ENCODE results near the gene SLC16A13. TPM values are rescaled to one million over a fixed set of nuclear protein-coding genes. Genes with fewer than 3 reads are reported as not detected.
A peak's percentile ranks its signal among the peaks of the same experiment; 100 is the strongest.

The SLC16A13 gene
- total RNA-seq, 4 donors from 2014 or later, result 1.2 to 6.7 (median 4.1) TPM

DNA sequence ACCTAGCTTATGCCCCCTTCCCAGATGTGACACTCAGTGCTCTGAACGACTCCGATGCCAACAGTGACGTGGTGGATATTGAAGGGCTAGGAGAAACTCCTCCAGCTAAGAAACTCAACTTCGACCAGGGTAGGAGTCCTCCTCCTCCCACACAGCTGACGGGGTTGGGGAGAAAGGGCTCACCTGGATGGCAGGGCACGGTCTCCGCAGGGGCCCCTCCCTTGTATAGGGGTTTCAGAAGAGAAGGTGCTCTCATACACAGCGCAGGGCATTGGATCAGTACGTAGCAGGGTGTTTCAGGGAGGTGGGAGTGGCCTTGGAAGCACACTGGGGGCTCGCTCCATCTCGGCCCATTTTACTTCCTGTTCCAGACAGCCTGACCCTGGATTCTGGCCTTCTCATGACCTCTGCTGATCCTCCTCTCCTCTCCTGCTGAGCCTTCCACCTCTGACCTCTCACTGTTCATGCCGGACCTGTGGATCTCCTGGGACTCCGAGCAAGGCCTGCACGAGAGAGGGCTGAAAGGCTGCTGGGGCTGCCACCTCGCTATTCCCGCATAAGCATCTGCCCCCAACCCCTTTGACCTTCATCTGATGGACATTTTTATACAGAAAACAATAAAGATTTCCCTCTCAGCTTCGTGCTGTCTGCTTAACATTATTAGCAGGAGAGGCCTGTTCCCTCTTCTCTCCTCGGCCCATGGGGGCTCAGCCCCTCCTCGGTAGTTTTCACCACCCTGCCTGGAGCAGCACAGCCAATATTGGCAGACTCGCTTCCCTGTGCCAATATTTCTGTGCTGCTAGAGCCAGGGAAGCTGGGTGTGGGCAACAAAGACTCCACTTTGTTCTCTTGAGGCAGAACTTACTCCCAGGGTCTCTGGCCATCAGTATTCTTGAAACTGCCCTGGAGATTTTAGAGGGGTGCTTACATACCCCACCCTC is 18.7 kb upstream of the SLC16A13 start:
- H3K4me1 ChIP-seq, result peaks cover 25 to 57% of the 10 kb centered on the region in 2 donors
- H3K4me3 ChIP-seq (replicated peaks in 1 of 3), result no peak overlapping the region
- DNase-seq, result no peak
- H3K36me3 ChIP-seq, result no peaks in the 10 kb centered on the region
- 86 to 91% methylated on average over 19 to 20 of the region's 20 CpGs for WGBS, 2 donors
- intact Hi-C loops (cut with DNase I), result no loop called here
- H3K27ac ChIP-seq, result peak overlapping the region in 2 of 3 donors; percentile 85 to 98
- H3K27me3 ChIP-seq, result no peaks in the 10 kb centered on the region
- H3K9me3 ChIP-seq, result no peaks in the 10 kb centered on the region
- no peak for TF ChIP-seq POLR2A (IDR thresholded peaks at IDR 0.05)
- TF ChIP-seq, protein P1, sequence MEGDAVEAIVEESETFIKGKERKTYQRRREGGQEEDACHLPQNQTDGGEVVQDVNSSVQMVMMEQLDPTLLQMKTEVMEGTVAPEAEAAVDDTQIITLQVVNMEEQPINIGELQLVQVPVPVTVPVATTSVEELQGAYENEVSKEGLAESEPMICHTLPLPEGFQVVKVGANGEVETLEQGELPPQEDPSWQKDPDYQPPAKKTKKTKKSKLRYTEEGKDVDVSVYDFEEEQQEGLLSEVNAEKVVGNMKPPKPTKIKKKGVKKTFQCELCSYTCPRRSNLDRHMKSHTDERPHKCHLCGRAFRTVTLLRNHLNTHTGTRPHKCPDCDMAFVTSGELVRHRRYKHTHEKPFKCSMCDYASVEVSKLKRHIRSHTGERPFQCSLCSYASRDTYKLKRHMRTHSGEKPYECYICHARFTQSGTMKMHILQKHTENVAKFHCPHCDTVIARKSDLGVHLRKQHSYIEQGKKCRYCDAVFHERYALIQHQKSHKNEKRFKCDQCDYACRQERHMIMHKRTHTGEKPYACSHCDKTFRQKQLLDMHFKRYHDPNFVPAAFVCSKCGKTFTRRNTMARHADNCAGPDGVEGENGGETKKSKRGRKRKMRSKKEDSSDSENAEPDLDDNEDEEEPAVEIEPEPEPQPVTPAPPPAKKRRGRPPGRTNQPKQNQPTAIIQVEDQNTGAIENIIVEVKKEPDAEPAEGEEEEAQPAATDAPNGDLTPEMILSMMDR (IDR thresholded peaks at IDR 0.05), result no peak

DNA sequence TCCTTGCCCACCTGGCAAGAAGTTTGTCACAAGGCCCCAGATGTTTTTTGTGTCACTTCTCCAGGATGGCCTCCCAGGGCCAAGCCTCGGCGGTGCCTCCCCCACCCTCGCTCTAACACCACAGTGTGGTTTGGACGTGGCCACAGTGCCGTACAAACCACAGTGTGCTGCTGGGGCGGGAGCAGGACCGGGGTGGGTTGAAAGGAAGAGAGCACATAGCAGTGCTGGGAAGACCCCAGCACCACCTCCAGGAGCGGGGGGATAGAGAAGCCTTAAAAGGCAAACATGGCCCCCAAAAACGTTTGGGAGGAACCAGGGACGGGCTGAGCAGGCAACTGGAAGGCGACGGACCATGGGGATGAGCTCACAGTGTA is 18.0 kb upstream of the SLC16A13 start:
- 70 to 73% methylated on average over 12 of the region's 12 CpGs for WGBS, 2 donors

DNA sequence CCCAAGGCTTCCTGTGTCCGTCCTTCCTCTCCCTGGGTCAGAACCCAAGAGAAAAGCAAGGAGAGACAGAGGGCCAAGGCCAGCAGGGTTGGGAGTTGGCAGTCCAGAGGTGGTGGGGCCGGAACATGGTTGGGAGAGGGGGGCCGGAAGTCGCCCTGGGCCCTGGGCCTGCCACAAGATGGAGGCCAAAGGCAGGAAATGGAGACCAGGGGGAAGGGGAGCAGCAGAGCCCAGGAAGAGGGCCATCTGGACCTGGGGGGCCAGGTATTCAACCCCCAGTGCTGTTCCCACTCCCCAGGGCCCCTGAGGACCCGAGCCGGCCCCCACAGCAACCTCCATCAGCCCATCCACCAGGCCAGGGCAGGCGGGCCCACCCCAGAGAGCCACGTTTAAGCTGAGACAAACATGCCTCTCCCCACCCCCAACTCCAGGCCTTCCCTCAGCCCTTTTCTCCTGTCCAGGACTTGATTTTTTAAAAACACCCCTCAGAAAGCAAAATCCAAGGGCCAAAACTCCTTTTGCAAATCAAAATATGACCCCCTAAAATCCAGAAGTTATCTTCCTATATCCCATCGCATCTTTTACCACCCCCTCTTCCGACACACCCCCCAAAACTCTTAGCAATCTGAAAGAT is 17.4 kb upstream of the SLC16A13 start:
- H3K4me3 ChIP-seq (replicated peaks in 1 of 3), result peak overlapping the region in 1 of 3 donors; percentile 46
- no peak for DNase-seq
- peaks cover 25 to 67% of the 10 kb centered on the region in 2 donors for H3K4me1 ChIP-seq
- 74 to 81% methylated on average over 10 of the region's 10 CpGs for WGBS, 2 donors
- no peaks in the 10 kb centered on the region for H3K9me3 ChIP-seq
- TF ChIP-seq, protein P1 (IDR thresholded peaks at IDR 0.05), result no peak
- no peak for TF ChIP-seq POLR2A (IDR thresholded peaks at IDR 0.05)
- intact Hi-C loops (cut with DNase I), result no loop called here
- no peaks in the 10 kb centered on the region for H3K27me3 ChIP-seq
- H3K27ac ChIP-seq, result peak overlapping the region; percentile 68 to 85 (median 84)
- no peaks in the 10 kb centered on the region for H3K36me3 ChIP-seq

More for the DNA sequence above, 18.0 kb upstream of the SLC16A13 start:
- intact Hi-C loops (cut with DNase I), result no loop called here
- H3K27me3 ChIP-seq, result no peaks in the 10 kb centered on the region
- no peak overlapping the region for H3K4me3 ChIP-seq (replicated peaks in 1 of 3)
- H3K36me3 ChIP-seq, result no peaks in the 10 kb centered on the region
- no peaks in the 10 kb centered on the region for H3K9me3 ChIP-seq
- TF ChIP-seq POLR2A (IDR thresholded peaks at IDR 0.05), result no peak
- TF ChIP-seq, protein P1 (IDR thresholded peaks at IDR 0.05), result no peak
- peaks cover 25 to 64% of the 10 kb centered on the region in 2 donors for H3K4me1 ChIP-seq
- peak overlapping the region in 2 of 3 donors; percentile 84 to 85 for H3K27ac ChIP-seq
- no peak for DNase-seq

DNA sequence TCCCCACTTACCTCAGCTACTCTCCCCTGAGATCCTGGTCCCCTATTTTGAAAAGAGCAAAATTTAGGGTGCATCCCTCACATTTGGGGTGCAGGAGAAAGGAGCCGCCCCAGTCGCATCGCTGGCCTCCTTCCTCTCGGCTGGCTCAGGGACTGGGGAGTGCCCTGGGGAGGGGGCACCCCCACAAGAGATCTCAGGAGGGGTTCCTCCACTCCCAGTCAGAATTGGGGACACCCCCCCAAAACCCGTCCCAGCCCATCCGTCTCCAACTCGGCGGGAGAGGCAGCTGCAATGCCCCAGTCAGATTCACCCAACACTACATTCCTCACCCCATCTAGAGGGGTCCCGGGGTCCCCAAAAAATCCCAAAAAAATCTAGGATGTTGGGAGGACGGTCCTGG is 16.4 kb upstream of the SLC16A13 start:
- DNase-seq, result no peak
- Histone ChIP-seq H3K9me3 (no peaks in the 10 kb centered on the region), H3K27ac (peak overlapping the region; percentile 68 to 85 (median 84)), H3K4me1 (peaks cover 16 to 61% of the 10 kb centered on the region in 2 donors), H3K36me3 (no peaks in the 10 kb centered on the region), H3K27me3 (no peaks in the 10 kb centered on the region), H3K4me3 (replicated peaks in 1 of 3) (peak overlapping the region in 2 of 3 donors; percentile 46 to 63)
- 43 to 65% methylated on average over 6 to 10 of the region's 10 CpGs for WGBS, 2 donors
- TF ChIP-seq, protein P1 (IDR thresholded peaks at IDR 0.05), result no peak
- TF ChIP-seq POLR2A (IDR thresholded peaks at IDR 0.05), result no peak
- intact Hi-C loops (cut with DNase I), result no loop called here

Data from thyroid gland (tissue), 4 donors.